GM19452 (cell line): ENCODE measurements around the gene SH3RF1.
"Not testable (repeated sequence)": the region's sequence is repeated elsewhere in the genome, so short reads cannot be mapped to it uniquely, and the experiment has no call there.

Source experiments
- ATAC-seq: cut with Tn5 transposase; IDR thresholded peaks from one replicate; pipeline ENCODE4 v1.9.1; 2021; ENCODE audit not compliant: unreplicated experiment

Gene SH3RF1

GRCh38 chr4:169229571-169230028 is 41.2 kb downstream of the SH3RF1 start:
- no peak for ATAC-seq

GRCh38 chr4:169228076-169228475 is 42.7 kb downstream of the SH3RF1 start:
- ATAC-seq, result no peak

DNA sequence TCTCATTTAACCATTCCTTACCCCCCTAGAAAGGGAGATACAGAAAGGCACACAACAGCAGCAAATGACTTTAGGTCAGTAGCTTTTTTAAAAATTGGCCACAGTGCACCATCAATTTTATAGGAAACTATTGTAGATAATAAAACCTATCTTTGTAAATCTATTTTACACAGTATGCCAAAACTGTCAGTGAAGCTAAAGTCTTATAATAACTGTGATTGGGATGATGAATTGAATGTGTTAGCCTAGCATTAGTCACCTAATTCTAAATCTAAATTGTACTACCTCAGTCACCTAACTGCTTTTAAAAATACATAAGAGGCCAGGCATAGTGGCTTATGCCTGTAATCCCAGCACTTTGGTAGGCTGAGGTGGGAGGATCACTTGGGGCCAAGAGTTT is 44.2 kb downstream of the SH3RF1 start:
- ATAC-seq, result no peak

- ATAC-seq, result peak; percentile 47
Observed at GRCh38 chr4:169225812-169226211, 44.9 kb downstream of the SH3RF1 start.

DNA sequence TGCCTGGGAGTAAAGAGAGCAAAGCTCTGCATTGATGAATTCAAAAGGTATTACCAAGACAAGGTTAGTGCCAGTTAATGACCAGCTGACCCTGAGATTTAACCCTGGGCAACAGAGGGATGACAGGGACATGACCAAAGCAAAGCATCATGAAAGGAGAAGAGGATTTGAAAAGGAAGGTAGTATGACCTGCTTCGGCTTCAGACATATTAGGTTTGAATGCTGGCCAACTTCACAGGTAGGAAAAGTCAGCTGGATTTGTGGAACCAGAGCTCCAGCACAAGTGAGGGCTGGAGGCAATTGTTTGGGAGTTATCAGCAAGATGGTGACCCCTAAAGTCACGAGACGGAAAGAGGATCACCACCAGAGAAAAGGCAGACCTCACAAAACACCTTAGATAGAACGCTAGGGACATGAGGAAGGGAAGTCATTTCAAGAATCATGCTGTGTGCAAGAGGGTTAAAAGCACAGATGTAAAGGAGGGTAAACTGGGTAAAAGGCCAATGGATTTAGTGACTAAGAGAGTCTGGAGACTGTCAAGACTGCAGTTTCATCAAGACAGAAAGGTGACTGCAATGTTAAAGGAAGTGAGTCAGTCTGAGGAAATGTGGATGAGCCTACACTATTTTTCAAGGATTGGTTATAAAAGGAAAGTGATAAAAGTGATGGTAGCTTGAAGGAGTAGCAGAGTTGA is 45.6 kb downstream of the SH3RF1 start:
- ATAC-seq, result peak; percentile 58

GRCh38 chr4:169222761-169223160 is 48.0 kb downstream of the SH3RF1 start:
- ATAC-seq, result no peak

DNA sequence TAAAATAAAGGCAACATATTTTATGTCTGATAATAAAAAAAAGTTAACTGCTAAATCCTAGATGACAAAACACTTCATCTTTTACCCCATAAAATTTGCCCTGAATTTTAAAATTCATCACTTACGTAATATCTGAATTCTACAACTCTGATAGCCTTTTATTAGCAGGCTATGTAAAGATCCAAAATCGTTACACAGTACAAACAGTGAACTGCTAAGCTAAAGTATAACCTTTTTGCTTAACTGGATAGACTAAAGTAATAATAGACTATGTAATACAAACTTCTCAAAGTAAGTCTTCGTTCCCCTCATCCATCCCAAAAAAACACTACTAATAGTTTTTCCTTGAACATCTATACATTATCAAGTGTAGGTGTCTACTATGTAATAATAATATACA is 49.1 kb downstream of the SH3RF1 start:
- no peak for ATAC-seq

DNA sequence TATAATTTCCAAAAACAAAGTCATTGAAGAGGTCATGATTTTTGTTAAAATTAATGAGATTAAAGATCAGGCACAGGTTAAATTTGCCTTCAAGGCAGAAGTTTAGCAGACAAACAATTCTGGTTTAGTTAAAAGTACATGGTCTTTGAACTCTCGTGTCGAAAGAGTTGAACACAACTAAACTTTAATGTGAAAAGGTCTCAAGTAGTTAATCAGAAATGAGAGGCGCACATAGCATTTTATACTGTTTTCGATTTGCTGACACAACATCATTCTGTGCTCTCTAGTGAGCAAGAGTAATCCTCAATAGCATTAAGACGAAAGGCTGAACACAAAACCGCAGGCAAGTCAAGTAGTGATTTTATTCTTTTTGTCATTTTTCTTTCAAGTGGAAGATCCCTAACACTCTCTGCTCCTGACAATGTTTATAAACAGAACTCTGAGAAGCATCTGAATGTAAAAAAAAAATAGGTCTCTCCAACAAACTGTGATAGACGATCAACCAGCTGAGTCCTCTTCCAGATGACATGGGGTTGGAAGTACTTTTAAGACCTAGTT is 49.8 kb downstream of the SH3RF1 start:
- no peak for ATAC-seq

DNA sequence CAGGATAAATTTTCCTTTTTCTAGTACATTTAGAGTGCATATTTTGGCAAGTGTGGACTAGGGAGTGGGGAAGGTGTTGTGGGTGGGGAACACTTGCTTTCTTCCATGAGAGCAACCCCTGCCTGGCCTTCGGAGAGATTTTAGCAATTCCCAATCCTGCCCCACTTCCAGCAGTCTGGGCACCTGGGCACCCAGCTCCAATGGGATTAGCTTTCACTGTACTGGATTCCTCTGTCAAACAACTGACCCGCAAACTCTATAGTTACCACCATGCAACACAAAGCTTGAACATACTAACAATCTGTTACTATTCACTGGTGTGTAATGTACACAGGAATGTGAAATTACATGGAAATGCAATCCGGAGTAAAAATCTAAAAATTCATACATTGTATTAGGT is 50.3 kb downstream of the SH3RF1 start:
- no peak for ATAC-seq

GRCh38 chr4:169219440-169219839 is 51.3 kb downstream of the SH3RF1 start:
- ATAC-seq, result no peak

DNA sequence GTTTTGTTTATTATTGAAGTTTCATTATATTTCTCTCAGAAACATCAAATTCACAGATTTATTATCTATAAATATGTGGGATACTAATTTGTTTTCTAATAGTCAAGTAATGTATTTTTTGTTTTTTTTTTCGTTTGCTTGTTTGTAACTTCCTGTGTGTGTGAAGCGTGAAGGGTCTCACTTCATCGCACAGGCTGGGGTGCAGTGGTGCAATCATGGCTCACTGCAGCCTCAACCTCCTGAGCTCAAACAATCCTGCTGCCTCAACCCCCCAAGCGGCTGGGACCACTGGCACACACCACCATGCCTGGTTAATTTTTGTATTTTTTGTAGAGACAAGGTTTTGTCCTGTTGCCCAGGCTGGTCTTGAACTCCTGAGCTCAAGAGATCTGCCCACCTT is 55.1 kb downstream of the SH3RF1 start:
- peak; percentile 56 for ATAC-seq

DNA sequence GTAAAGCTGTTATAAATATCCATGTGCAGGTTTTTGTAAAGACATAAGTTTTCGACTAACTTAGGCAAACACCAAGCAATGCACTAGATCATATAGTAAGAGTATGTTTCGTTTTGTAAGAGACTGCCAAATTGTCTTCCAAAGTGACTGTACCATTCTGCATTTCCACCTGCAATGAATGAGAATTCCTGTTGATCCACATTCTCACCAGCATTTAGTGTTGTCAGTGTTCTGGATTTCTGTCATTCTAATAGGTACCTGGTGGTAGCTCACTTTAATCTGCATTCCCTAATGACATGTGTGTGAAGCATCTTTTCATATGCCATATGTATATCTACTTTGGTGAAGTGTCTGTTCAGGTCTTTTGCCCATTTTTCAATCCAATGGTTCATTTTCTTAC is 57.8 kb downstream of the SH3RF1 start:
- no peak for ATAC-seq

GRCh38 chr4:169210504-169211118 is 60.1 kb downstream of the SH3RF1 start:
- ATAC-seq, result peak; percentile 79

DNA sequence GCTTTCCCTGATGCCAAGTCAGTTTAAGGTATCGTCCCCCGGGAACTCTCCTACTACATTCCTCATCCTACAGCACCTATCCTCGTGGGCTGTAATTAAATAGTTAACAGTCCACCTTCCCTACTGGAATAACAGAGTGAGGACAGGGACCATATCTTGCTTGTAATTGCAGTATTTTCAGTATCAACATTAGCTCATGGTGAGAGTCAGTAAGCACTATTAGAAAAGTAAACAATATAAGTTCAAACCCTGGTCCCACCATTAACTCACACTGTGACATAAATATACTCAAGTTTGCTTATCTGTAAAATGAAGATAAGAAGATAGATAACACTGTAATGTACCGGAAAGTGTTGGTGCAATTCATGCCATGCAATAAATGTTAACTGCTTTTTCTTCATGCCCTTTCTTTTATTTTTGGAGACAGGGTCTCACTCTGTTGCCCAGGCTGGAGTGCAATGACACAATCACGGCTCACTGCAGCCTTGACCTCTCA is 61.3 kb downstream of the SH3RF1 start:
- no peak for ATAC-seq

GRCh38 chr4:169208516-169208915 is 62.2 kb downstream of the SH3RF1 start:
- ATAC-seq, result no peak

DNA sequence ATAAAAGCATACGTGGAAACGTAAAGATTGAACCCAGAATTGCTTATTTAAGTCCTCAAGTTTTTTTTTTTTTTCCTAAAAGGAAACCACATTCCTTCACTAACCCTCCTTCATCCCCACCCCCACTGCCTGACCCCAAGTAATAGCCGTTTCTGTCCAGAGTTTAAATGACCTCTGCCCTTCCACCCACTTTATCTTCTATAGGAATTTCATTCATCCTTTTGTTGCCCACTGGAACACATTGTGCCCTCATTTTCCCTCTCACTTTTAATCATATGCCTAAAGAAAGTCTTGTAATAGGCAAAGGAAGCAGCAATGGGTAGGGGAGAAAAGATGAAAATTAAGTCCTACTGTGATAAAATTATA is 62.7 kb downstream of the SH3RF1 start:
- no peak for ATAC-seq

- ATAC-seq, result no peak
Observed at GRCh38 chr4:169207436-169208089, 63.2 kb downstream of the SH3RF1 start.

GRCh38 chr4:169205744-169206080 is 65.0 kb downstream of the SH3RF1 start:
- ATAC-seq, result no peak

GRCh38 chr4:169205075-169205743 is 65.5 kb downstream of the SH3RF1 start:
- no peak for ATAC-seq

GRCh38 chr4:169203891-169204290 is 66.9 kb downstream of the SH3RF1 start:
- ATAC-seq, result no peak

DNA sequence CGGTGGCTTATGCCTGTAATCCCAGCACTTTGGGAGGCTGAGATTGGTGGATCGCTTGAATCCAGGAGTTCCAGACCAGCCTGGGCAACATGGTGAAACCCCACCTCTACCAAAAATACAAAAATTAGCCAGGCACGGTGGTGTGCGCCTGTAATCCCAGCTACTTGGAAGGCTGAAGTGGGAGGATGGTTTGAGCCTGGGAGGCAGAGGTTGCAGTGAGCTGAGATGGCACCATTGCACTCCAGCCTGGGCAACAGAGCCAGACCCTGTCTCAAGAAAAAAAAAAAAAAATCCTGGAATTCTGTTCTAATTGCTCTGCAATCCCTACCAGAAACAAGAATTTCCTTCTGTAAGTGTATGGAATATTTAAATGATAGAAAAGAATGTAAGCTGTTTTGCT is 67.5 kb downstream of the SH3RF1 start:
- ATAC-seq, result not testable (repeated sequence)
